ENCODE measurements around the gene CD2BP2. TPM values are rescaled to one million over a fixed set of nuclear protein-coding genes. Genes with fewer than 3 reads are reported as not detected.

Gene CD2BP2
- total and polyA plus RNA-seq, 9 of the 15 experiments (the other 6 are each of a cell fraction or from before 2014, with no cell fraction given), result 3.9 to 51.1 (median 32.8) TPM

DNA sequence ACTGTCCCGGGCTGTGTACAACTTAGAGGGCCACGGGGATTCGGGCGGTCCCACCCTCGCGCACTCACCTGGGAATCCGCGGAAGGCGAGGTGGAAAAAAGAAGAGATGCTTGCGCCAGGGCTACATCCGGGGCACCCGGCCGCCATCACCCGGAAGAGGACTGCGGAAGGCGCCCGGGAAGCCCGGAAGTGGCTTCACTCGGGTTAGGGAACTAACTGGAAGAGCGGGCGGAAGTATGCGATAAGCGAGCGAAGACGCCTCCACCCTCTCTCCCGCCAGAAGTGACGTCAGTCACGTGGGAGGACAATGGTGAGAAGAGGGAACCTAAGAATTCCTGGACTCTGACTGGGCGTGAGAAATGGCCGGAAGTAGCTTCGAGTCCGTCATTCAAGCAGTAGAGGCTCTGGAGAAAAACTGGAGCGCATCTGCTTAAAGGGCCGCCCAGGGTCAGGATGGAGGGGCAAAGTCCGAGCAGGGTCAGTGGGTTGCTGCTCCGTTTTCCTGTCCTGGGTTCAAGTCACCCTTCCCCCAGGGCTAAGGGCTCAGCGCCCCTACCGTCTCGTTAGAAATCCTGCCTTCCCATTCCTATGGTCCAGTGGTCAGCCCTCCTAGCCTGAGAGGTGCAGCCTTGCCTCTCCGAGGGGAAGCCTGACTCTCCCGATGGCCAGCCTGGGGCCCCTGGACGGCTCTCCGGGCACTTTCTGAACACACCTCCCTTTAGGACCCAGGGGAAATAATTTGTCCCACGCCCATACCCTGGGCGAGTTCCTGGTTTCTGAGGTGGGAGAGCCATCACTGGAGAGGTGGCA lies at the start of gene CD2BP2 (continued):
- TF ChIP-seq, protein P1, sequence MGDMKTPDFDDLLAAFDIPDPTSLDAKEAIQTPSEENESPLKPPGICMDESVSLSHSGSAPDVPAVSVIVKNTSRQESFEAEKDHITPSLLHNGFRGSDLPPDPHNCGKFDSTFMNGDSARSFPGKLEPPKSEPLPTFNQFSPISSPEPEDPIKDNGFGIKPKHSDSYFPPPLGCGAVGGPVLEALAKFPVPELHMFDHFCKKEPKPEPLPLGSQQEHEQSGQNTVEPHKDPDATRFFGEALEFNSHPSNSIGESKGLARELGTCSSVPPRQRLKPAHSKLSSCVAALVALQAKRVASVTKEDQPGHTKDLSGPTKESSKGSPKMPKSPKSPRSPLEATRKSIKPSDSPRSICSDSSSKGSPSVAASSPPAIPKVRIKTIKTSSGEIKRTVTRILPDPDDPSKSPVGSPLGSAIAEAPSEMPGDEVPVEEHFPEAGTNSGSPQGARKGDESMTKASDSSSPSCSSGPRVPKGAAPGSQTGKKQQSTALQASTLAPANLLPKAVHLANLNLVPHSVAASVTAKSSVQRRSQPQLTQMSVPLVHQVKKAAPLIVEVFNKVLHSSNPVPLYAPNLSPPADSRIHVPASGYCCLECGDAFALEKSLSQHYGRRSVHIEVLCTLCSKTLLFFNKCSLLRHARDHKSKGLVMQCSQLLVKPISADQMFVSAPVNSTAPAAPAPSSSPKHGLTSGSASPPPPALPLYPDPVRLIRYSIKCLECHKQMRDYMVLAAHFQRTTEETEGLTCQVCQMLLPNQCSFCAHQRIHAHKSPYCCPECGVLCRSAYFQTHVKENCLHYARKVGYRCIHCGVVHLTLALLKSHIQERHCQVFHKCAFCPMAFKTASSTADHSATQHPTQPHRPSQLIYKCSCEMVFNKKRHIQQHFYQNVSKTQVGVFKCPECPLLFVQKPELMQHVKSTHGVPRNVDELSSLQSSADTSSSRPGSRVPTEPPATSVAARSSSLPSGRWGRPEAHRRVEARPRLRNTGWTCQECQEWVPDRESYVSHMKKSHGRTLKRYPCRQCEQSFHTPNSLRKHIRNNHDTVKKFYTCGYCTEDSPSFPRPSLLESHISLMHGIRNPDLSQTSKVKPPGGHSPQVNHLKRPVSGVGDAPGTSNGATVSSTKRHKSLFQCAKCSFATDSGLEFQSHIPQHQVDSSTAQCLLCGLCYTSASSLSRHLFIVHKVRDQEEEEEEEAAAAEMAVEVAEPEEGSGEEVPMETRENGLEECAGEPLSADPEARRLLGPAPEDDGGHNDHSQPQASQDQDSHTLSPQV (IDR thresholded peaks at IDR 0.05), result peak; percentile 15; the same call in 1 of the 2 replicates
- TF ChIP-seq E2F3 (CRISPR knock-in tag; IDR thresholded peaks at IDR 0.05), result 0 out of 2 replicates have a peak, but pooled peaks have one; percentile 71
- peak; percentile 44; the same call in 1 of the 2 replicates for TF ChIP-seq JUNB (CRISPR knock-in tag; conservative IDR thresholded peaks at IDR 0.05)
- TF ChIP-seq PHB (CRISPR knock-in tag; IDR thresholded peaks at IDR 0.05), result peak; percentile 74; the same call in 1 of the 2 replicates
- peak; percentile 42; the same call in 1 of the 2 replicates for TF ChIP-seq SMARCA4 (IDR thresholded peaks at IDR 0.05)
- TF ChIP-seq, protein P2, sequence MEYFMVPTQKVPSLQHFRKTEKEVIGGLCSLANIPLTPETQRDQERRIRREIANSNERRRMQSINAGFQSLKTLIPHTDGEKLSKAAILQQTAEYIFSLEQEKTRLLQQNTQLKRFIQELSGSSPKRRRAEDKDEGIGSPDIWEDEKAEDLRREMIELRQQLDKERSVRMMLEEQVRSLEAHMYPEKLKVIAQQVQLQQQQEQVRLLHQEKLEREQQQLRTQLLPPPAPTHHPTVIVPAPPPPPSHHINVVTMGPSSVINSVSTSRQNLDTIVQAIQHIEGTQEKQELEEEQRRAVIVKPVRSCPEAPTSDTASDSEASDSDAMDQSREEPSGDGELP (CRISPR knock-in tag; IDR thresholded peaks at IDR 0.05; ENCODE audit: borderline replicate concordance), result peak; percentile 68; the same call in 1 of the 2 replicates
- TF ChIP-seq PTBP1 (IDR thresholded peaks at IDR 0.05; ENCODE audit: low read depth, low read length), result no peak
- no peak for TF ChIP-seq ZNF586 (CRISPR knock-in tag; conservative IDR thresholded peaks at IDR 0.05)
- TF ChIP-seq TBP (optimal IDR thresholded peaks at IDR 0.05; ENCODE audit: low read depth, low read length), result peak; percentile 79
- peak in 1 of 2 experiments; percentile 64; a peak in 2 of 4 replicates for TF ChIP-seq TBL1XR1 (IDR thresholded peaks at IDR 0.05; ENCODE audit: low read length in 2 of 2)
- peak; percentile 96 for TF ChIP-seq ETV1 (tag; conservative IDR thresholded peaks at IDR 0.05; ENCODE audit: low read depth)
- TF ChIP-seq KDM5B (IDR thresholded peaks at IDR 0.05; ENCODE audit: insufficient replicate concordance, low read depth, low read length), result peak; percentile 51
- TF ChIP-seq, protein P3, sequence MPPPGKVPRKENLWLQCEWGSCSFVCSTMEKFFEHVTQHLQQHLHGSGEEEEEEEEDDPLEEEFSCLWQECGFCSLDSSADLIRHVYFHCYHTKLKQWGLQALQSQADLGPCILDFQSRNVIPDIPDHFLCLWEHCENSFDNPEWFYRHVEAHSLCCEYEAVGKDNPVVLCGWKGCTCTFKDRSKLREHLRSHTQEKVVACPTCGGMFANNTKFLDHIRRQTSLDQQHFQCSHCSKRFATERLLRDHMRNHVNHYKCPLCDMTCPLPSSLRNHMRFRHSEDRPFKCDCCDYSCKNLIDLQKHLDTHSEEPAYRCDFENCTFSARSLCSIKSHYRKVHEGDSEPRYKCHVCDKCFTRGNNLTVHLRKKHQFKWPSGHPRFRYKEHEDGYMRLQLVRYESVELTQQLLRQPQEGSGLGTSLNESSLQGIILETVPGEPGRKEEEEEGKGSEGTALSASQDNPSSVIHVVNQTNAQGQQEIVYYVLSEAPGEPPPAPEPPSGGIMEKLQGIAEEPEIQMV (tag; conservative IDR thresholded peaks at IDR 0.05; ENCODE audit: low read depth), result peak; percentile 73
- TF ChIP-seq ZNF146 (CRISPR knock-in tag; IDR thresholded peaks at IDR 0.05; ENCODE audit: unreplicated experiment), result no peak
- TF ChIP-seq ESRRA (IDR thresholded peaks at IDR 0.05; ENCODE audit: borderline replicate concordance, low read depth), result peak; percentile 27; the same call in 1 of the 2 replicates
- TF ChIP-seq, protein P4, sequence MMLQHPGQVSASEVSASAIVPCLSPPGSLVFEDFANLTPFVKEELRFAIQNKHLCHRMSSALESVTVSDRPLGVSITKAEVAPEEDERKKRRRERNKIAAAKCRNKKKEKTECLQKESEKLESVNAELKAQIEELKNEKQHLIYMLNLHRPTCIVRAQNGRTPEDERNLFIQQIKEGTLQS (IDR thresholded peaks at IDR 0.05), result peak; percentile 95
- TF ChIP-seq, protein P4 (CRISPR knock-in tag; conservative IDR thresholded peaks at IDR 0.05), result peak; percentile 83; the same call in 1 of the 2 replicates
- TF ChIP-seq ZNF584 (CRISPR knock-in tag; IDR thresholded peaks at IDR 0.05; ENCODE audit: low read depth), result peak; percentile 78; the same call in 1 of the 2 replicates
- TF ChIP-seq TCF7 (IDR thresholded peaks at IDR 0.05; ENCODE audit: borderline replicate concordance), result peak; percentile 46; the same call in 1 of the 2 replicates
